Osteoblast (primary cell): ENCODE results near the gene HMGN2. TPM values are rescaled to one million over a fixed set of nuclear protein-coding genes. Genes with fewer than 3 reads are reported as not detected.

Experiments used
- DNase-seq: peaks from one replicate; pipeline ENCODE4 v3.0.0; 2011; ENCODE audit warnings: low spot score, mixed read lengths; ENCODE audit not compliant: insufficient read length; ENCODE audit errors: missing footprints
- H2AFZ ChIP-seq: 2 replicates; pipeline ENCODE4 v1.6.0; 2011; ENCODE audit warnings: mild to moderate bottlenecking, low read length
- H3K27ac ChIP-seq: 2 replicates; pipeline ENCODE4 v1.5.1; 2011; ENCODE audit warnings: mild to moderate bottlenecking, low read depth, low read length, moderate library complexity
- H3K27me3 ChIP-seq: 2 replicates; pipeline ENCODE4 v1.6.0; 2012; ENCODE audit warnings: mild to moderate bottlenecking, control low read depth, inconsistent platforms, low read length, moderate library complexity; ENCODE audit not compliant: insufficient read depth
- H3K36me3 ChIP-seq: 2 replicates; pipeline ENCODE4 v1.5.1; 2011; ENCODE audit warnings: mild to moderate bottlenecking, low read length, control low read depth, moderate library complexity; ENCODE audit not compliant: insufficient read depth
- H3K4me1 ChIP-seq: 2 replicates; pipeline ENCODE4 v1.5.1; 2011; ENCODE audit warnings: mild to moderate bottlenecking, low read length, control low read depth, moderate library complexity; ENCODE audit not compliant: insufficient read depth
- H3K4me2 ChIP-seq: 2 replicates; pipeline ENCODE4 v1.6.0; 2011; ENCODE audit warnings: mild to moderate bottlenecking, low read length; ENCODE audit not compliant: insufficient read depth
- H3K4me3 ChIP-seq: fragments of 200-600 bp; sonication (generic); 3 replicates; pipeline ENCODE4 v1.5.1; 2012; ENCODE audit warnings: mild to moderate bottlenecking, low read length, inconsistent platforms; ENCODE audit not compliant: insufficient read depth
- H3K79me2 ChIP-seq: 2 replicates; pipeline ENCODE4 v1.6.0; 2012; ENCODE audit warnings: mild to moderate bottlenecking, low read length, control low read depth, inconsistent platforms; ENCODE audit not compliant: insufficient read depth
- H3K9me3 ChIP-seq: 2 replicates; pipeline ENCODE4 v1.5.1; 2011; ENCODE audit warnings: low read depth, low read length, control low read depth
- H4K20me1 ChIP-seq: 2 replicates; pipeline ENCODE4 v1.6.0; 2012; ENCODE audit warnings: mild to moderate bottlenecking, low read length, control low read depth; ENCODE audit not compliant: insufficient read depth
- total RNA-seq: library from RNA; depleted of rRNA; stranded (reverse); fragments of >200 nt; gene quantifications from 2 replicates; pipeline ENCODE4 v1.2.3, GENCODE V29; 2012
- TF ChIP-seq, protein P1 (sequence below): IDR thresholded peaks from 2 replicates; pipeline ENCODE4 v1.5.1; 2011; ENCODE audit warnings: mild to moderate bottlenecking, low read depth, low read length, moderate library complexity; ENCODE audit errors: extremely low read depth

HMGN2 gene
- total RNA-seq, 1 donor, result 181 TPM

DNA sequence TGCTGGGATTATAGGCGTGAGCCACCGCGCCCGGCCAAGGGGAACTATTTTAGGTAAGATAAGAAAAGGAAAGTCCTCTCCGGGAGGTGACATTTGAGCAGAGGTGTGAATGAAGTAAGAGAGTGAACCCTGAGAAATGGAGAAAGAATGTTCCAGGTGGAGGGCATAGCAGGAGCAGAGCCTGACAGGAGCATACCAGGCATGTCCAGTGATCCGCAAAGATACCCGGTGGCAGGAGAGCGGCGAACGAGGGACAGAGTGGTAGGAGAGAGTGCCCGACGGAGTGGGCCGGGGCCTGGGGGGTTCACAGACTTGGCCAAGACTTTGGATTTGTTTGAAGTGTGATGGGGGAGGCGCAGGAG lies 49.4 kb downstream of the HMGN2 start:
- Histone ChIP-seq H3K79me2 (no peaks in the 10 kb centered on the region), H3K27ac (no peak overlapping the region), H3K4me1 (no peaks in the 10 kb centered on the region), H3K4me2 (no peak overlapping the region), H4K20me1 (no peaks in the 10 kb centered on the region), H3K36me3 (no peaks in the 10 kb centered on the region), H3K27me3 (peaks cover 14% of the 10 kb centered on the region), H3K4me3 (no peak overlapping the region), H3K9me3 (no peaks in the 10 kb centered on the region), H2AFZ (no peak overlapping the region)
- TF ChIP-seq, protein P1, sequence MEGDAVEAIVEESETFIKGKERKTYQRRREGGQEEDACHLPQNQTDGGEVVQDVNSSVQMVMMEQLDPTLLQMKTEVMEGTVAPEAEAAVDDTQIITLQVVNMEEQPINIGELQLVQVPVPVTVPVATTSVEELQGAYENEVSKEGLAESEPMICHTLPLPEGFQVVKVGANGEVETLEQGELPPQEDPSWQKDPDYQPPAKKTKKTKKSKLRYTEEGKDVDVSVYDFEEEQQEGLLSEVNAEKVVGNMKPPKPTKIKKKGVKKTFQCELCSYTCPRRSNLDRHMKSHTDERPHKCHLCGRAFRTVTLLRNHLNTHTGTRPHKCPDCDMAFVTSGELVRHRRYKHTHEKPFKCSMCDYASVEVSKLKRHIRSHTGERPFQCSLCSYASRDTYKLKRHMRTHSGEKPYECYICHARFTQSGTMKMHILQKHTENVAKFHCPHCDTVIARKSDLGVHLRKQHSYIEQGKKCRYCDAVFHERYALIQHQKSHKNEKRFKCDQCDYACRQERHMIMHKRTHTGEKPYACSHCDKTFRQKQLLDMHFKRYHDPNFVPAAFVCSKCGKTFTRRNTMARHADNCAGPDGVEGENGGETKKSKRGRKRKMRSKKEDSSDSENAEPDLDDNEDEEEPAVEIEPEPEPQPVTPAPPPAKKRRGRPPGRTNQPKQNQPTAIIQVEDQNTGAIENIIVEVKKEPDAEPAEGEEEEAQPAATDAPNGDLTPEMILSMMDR, result no peak
- DNase-seq, result no peak

DNA sequence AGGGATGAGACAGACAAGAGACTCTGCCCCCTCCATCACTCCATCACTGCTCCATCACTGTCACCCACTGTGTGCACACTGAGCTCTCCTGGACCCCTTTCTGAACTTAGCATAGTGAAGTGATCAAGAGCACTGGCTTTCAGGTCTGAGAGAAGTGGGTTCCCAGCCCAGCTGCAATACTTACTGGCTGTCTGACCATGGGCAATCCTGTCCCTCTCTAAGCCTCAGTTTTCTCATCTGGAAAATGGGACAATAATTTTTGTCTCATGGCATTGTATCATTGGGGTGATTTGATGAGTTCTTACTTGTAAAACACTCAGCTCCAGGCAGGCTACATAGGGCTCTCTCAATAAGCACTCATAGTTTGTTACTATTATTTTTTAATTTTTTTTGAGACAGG lies 49.8 kb downstream of the HMGN2 start:
- Histone ChIP-seq H3K4me2 (no peak overlapping the region), H3K4me3 (no peak overlapping the region), H3K27me3 (peaks cover 11% of the 10 kb centered on the region), H3K4me1 (no peaks in the 10 kb centered on the region), H3K79me2 (no peaks in the 10 kb centered on the region), H4K20me1 (no peaks in the 10 kb centered on the region), H3K36me3 (no peaks in the 10 kb centered on the region), H2AFZ (no peak overlapping the region), H3K27ac (no peak overlapping the region), H3K9me3 (no peaks in the 10 kb centered on the region)
- TF ChIP-seq, protein P1, result no peak
- DNase-seq, result no peak

- Histone ChIP-seq H3K79me2 (no peaks in the 10 kb centered on the region), H3K4me2 (no peak overlapping the region), H3K9me3 (no peaks in the 10 kb centered on the region), H3K36me3 (no peaks in the 10 kb centered on the region), H4K20me1 (no peaks in the 10 kb centered on the region), H3K4me1 (no peaks in the 10 kb centered on the region), H3K27me3 (peaks cover 11% of the 10 kb centered on the region), H3K4me3 (no peak overlapping the region), H2AFZ (no peak overlapping the region), H3K27ac (no peak overlapping the region)
- TF ChIP-seq, protein P1, result no peak
- DNase-seq, result peak; percentile 31
Measured at GRCh38 chr1:26524181-26524580, 51.9 kb downstream of the HMGN2 start.

Other genes starting within 250 kb of the HMGN2 start
- gene CEP85, start 238.2 kb upstream of the HMGN2 start, total RNA-seq, result 8.0 and 9.1 TPM in 2 replicates
- gene SH3BGRL3, start 192.4 kb upstream of the HMGN2 start, total RNA-seq, result 29.2 and 30.8 TPM in 2 replicates
- 5.8 and 6.2 TPM in 2 replicates for gene UBXN11, start 165.8 kb upstream of the HMGN2 start, total RNA-seq
- gene CD52, start 154.5 kb upstream of the HMGN2 start, total RNA-seq, result not detected in 2 replicates
- gene CRYBG2, start 118.3 kb upstream of the HMGN2 start, total RNA-seq, result not detected in 2 replicates
- not detected in 2 replicates for gene ZNF683, start 99.7 kb upstream of the HMGN2 start, total RNA-seq
- not detected in 2 replicates for gene LIN28A, start 61.6 kb upstream of the HMGN2 start, total RNA-seq
- 56.6 and 63.3 TPM in 2 replicates for gene DHDDS, start 40.1 kb upstream of the HMGN2 start, total RNA-seq
- 2.2 and 2.4 TPM in 2 replicates for gene RPS6KA1, start 57.3 kb downstream of the HMGN2 start, total RNA-seq
- gene ARID1A, start 223.6 kb downstream of the HMGN2 start, total RNA-seq, result 22.8 and 23.6 TPM in 2 replicates